HG03039 (cell line): ENCODE data around the gene PRUNE2.

ENCODE experiments used
- ATAC-seq: cut with Tn5 transposase; IDR thresholded peaks from one replicate; pipeline ENCODE4 v1.9.1; 2021; ENCODE audit warnings: mild to moderate bottlenecking, moderate library complexity; ENCODE audit not compliant: unreplicated experiment

PRUNE2 gene

GRCh38 chr9:76900884-76901440, 5.0 kb downstream of the PRUNE2 start:
- no peak for ATAC-seq

- no peak for ATAC-seq
Observed at GRCh38 chr9:76898786-76899185, 7.1 kb downstream of the PRUNE2 start.

GRCh38 chr9:76897804-76898525, 7.9 kb downstream of the PRUNE2 start:
- no peak for ATAC-seq

- ATAC-seq = no peak
Observed at GRCh38 chr9:76896035-76896434, 9.9 kb downstream of the PRUNE2 start.

- ATAC-seq = no peak
Observed at GRCh38 chr9:76895186-76895585, 10.7 kb downstream of the PRUNE2 start.

- no peak for ATAC-seq
Observed at GRCh38 chr9:76894198-76894597, 11.7 kb downstream of the PRUNE2 start.

GRCh38 chr9:76893395-76893932, 12.4 kb downstream of the PRUNE2 start:
- ATAC-seq = no peak

- ATAC-seq = no peak
Observed at GRCh38 chr9:76891874-76892273, 14.0 kb downstream of the PRUNE2 start.

- ATAC-seq = no peak
Observed at GRCh38 chr9:76891279-76891678, 14.6 kb downstream of the PRUNE2 start.

GRCh38 chr9:76887951-76888350, 18.0 kb downstream of the PRUNE2 start:
- ATAC-seq = no peak

GRCh38 chr9:76887003-76887821, 18.7 kb downstream of the PRUNE2 start:
- ATAC-seq = peak; percentile 54

- ATAC-seq = no peak
Observed at GRCh38 chr9:76886318-76886717, 19.6 kb downstream of the PRUNE2 start.

- no peak for ATAC-seq
Observed at GRCh38 chr9:76884823-76885222, 21.1 kb downstream of the PRUNE2 start.

- ATAC-seq = no peak
Observed at GRCh38 chr9:76883341-76883855, 22.5 kb downstream of the PRUNE2 start.

- peak; percentile 56 for ATAC-seq
Observed at GRCh38 chr9:76882686-76883085, 23.2 kb downstream of the PRUNE2 start.

GRCh38 chr9:76880210-76880609, 25.7 kb downstream of the PRUNE2 start:
- no peak for ATAC-seq

- no peak for ATAC-seq
Observed at GRCh38 chr9:76878933-76879332, 27.0 kb downstream of the PRUNE2 start.

- no peak for ATAC-seq
Observed at GRCh38 chr9:76877961-76878360, 28.0 kb downstream of the PRUNE2 start.

- no peak for ATAC-seq
Observed at GRCh38 chr9:76876098-76876497, 29.8 kb downstream of the PRUNE2 start.

- no peak for ATAC-seq
Observed at GRCh38 chr9:76873821-76874220, 32.1 kb downstream of the PRUNE2 start.

GRCh38 chr9:76873056-76873792, 32.7 kb downstream of the PRUNE2 start:
- no peak for ATAC-seq
